ENCODE data around the gene MBOAT2.

The MBOAT2 gene

DNA sequence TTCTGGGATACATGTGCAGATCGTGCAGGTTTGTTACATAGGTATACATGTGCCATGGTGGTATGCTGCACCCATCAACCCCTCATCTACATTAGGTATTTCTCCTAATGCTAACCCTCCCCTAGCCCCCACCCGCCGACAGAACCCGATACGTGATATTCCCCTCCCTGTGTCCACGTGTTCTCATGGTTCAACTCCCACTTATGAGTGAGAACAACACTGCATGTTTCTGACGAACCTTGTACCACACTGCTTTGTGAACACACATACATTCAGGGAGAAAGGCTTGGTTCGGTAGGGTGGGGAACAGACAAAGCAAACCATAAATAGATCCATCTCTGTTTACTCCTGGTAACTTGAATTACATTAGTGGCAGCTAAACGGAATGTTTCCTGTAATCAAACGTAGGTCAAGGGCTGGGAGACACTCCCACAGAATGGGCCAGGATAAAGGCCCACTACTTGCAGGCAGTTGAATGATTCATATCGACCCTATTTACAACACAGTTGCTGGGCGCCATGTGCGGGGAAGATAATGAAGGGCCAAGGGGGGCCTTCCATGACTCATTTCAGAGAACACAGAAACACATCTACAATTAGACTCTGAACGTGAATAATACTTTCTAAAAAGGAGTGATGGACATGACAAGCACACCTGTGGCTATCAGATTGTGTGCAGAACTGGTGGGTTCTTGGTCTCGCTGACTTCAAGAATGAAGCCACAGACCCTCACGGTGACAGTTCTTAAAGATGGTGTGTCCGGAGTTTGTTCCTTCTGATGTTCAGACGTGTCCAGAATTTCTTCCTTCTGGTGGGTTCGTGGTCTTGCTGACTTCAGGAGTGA, 109.3 kb downstream of the MBOAT2 start:
- no peak for TF ChIP-seq CTCF (conservative IDR thresholded peaks at IDR 0.05; ENCODE audit: low read length)
- no peak for DNase-seq (ENCODE audit: low read depth)

DNA sequence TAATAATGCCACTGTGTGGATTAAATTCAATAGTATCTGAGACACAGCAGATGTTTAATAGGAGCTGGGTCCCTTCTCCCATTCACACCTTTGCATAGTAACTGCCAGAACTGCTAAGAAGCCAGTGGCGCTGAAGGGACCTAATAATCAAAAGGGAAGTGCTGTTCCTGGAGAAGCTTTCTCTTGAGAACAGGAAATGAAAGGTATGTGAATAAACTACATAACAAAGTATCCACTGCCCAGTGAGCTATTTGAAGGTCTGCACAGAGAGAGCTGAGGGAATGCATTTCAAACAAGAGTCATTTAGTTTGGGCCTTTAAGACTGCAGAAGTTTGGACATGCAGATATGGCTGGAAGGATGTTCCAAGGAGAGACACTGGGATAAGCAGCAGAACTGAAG, 110.0 kb downstream of the MBOAT2 start:
- no peak for TF ChIP-seq CTCF (conservative IDR thresholded peaks at IDR 0.05; ENCODE audit: low read length)
- no peak for DNase-seq (ENCODE audit: low read depth)
- no peak overlapping the region for H3K4me3 ChIP-seq (ENCODE audit: low read length)

More for the DNA sequence above, 109.3 kb downstream of the MBOAT2 start:
- no peak overlapping the region for H3K4me3 ChIP-seq (ENCODE audit: low read length)

DNA sequence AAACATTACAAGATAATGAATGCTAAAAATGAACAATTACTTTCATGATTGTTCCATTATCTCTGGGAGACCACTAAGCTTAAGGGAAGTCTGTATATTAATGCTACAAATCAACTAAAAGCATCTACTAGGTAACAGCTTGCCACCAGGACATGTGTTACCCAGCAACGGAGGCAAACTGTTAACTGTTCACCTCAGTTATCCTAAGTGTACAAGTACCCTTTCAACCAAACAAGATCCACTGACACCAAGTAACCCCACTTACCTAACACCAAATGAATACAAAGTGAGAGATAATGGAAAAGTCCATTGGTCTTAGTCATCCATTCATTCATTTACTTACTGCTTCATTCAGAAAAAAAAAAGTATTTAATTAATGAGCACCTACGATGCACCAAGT, 111.4 kb downstream of the MBOAT2 start:
- no peak for DNase-seq (ENCODE audit: low read depth)
- H3K4me3 ChIP-seq (ENCODE audit: low read length): no peak overlapping the region
- no peak for TF ChIP-seq CTCF (conservative IDR thresholded peaks at IDR 0.05; ENCODE audit: low read length)

DNA sequence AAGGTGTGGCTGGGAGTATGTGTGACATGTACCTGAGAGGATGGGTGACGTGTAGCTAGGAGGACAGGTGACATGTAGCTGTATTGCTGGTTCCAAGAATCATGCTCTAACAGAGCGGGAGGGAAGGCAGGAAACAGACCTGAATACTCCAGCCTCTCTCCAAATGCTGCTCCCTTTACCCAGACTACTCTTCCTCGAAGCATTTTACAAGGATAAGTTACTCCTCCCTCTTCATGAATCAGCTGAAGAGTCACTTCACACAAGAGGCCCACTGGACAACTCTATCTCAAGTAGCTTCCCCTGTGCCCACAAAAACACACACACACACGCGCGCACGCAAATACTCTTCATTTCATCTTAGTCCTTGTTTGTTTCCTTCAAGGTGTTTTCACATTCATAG, 113.5 kb downstream of the MBOAT2 start:
- no peak for TF ChIP-seq CTCF (conservative IDR thresholded peaks at IDR 0.05; ENCODE audit: low read length)
- no peak for DNase-seq (ENCODE audit: low read depth)
- no peak overlapping the region for H3K4me3 ChIP-seq (ENCODE audit: low read length)

GRCh38 chr2:8888963-8889362, 114.5 kb downstream of the MBOAT2 start:
- no peak overlapping the region for H3K4me3 ChIP-seq (ENCODE audit: low read length)
- no peak for TF ChIP-seq CTCF (conservative IDR thresholded peaks at IDR 0.05; ENCODE audit: low read length)
- DNase-seq (ENCODE audit: low read depth): no peak

GRCh38 chr2:8886876-8887275, 116.6 kb downstream of the MBOAT2 start:
- no peak overlapping the region for H3K4me3 ChIP-seq (ENCODE audit: low read length)
- no peak for DNase-seq (ENCODE audit: low read depth)
- no peak for TF ChIP-seq CTCF (conservative IDR thresholded peaks at IDR 0.05; ENCODE audit: low read length)

DNA sequence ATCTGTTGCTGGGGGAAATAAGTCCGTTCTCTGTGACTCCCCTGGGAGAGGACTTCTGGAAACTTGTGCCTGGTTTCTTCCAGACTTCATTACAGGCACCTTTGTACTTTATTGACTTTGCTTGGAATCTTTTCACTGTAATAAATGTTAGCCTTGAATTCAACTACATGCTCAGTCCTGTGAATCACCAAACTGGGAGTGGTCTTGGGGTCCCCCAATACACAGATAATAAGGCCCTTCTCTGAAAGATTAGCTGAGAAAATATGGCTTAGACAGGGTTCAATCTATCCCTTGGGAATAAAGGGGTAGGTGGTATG, 117.3 kb downstream of the MBOAT2 start:
- H3K4me3 ChIP-seq (ENCODE audit: low read length): no peak overlapping the region
- TF ChIP-seq CTCF (conservative IDR thresholded peaks at IDR 0.05; ENCODE audit: low read length): no peak
- no peak for DNase-seq (ENCODE audit: low read depth)
